Left renal cortex interstitium (tissue), 4 donors: ENCODE data around the gene TAL2. TPM values are rescaled to one million over a fixed set of nuclear protein-coding genes. Genes with fewer than 3 reads are reported as not detected.

ENCODE experiments used
- DNase-seq, 4 donors: peaks; one replicate each; pipeline ENCODE4 v3.0.0-alpha.2; 2013; ENCODE audit warnings: low read depth in 4 of 4, low spot score in 2 of 4, missing footprints in 1 of 4
- polyA plus RNA-seq, 4 donors: library from polyadenylated mRNA; unstranded; fragments of 120-200 nt; gene quantifications; one replicate each; pipeline ENCODE4 v1.2.1, GENCODE V29; 2013; ENCODE audit not compliant: insufficient read length in 4 of 4

The TAL2 gene
- polyA plus RNA-seq: 1 to 10 TPM; 2.1 to 2.4 (median 2.2) TPM

DNA sequence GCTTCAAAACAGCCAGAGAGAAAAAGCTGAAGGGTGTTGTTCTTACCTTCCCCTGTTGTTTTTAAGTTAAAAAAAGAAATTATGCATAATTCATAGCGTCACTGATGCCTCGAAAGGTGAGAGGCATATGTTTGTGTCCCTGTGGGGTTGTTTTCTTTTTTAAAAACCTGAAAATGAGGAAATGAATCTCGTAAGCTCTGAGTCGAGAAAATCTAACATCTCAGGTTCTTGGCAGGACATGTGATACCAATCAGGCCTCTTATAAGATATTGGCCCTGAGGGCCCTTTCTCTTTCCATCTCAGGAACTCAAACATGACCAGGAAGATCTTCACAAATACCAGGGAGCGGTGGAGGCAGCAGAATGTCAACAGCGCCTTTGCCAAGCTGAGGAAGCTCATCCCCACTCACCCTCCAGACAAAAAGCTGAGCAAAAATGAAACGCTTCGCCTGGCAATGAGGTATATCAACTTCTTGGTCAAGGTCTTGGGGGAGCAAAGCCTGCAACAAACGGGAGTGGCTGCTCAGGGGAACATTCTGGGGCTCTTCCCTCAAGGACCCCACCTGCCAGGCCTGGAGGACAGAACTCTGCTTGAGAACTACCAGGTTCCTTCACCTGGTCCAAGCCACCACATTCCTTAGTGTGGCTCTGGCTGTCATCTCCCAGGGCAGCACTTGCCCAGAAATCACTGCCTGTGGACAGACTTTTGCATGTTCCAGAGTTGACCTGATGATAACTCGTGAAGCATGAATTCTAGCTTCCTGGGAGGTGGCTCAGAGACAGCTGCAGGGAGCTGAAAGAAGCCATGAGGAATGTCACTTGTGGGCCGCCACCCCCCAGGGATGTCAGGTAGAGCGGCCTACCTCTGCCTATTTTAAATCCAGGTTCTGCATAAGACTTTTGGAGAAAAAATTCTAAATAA, at the start of gene TAL2:
TSS of gene TAL2 (plus strand) at position 274 of the 921 bp plus-strand sequence. CDS start at position 314, 40 bp downstream.
- DNase-seq: no peak

DNA sequence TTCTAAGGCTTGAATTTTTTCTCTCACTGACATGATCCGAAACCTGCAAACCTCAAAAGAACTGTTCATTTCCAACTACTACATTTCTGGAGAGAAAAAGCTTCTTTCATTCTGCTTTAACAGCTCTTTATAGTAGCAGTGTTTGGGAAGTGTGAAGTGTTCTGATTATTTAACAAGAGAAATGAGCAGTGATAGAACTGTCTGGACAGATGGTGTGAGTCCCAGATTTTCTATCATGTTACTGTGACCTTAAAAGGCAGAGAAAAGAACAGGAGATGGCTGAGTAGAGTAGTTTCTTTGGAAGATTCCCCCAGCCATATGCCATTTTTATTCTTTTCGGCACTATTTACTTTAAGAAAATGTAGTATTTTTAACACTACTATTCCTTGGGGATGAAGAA, 41.3 kb upstream of the TAL2 start:
- no peak for DNase-seq

DNA sequence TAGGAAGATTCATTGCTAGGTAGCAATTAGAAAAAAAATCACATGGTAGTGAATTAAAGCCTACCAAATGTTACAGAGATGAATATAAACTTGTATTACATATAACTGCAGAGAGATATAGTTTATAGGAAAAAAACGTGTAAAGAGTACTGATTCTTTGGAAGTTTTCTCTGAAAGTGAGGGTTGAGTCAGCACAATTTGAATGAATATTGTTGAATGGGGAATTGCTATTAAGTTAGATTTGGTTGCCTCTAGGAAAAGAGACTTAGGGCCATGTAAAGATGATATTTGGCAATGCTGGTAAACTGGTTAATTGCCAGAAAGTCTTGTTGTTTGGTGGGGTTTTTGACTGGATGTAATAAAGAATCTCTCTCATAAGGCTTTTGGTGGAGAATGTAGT, 37.2 kb upstream of the TAL2 start:
- DNase-seq: no peak

DNA sequence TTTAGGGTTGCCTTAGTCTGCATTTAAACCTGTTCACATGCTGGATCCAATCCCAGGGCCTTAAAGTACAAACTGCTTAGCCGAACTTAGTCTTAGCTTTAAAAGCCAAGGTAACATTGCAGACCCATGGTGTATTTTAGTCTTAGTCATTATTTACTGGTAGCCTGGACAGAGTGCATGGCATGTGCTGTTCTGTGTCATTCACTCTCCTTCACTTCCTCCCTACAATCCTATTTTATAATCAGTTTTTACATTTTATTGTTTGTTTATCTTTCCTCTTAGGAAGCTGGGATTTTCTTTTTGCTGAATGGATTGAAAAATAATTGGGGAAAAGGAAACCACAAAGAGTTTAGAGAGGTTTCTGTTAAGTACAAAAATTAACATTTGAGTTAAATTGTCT, 29.4 kb upstream of the TAL2 start:
- no peak for DNase-seq

DNA sequence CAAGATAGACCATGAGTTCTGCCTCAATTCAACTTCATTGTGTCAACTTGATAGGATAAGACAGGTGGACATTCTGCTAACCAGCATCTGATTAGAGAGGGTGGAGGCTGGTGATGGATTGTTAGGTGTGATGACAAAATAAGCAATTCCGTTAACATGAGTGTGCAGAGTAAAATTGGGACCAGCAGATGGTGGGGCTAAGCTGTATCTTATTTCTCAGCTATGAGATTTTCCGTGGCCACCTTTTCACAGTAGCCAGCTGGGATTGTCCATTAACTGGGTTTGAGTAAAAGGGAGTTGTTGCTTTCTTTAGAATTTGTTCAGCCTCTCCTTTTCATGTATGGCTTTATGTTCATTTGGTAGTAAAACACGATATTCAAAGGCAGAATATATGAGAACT, 28.8 kb upstream of the TAL2 start:
- no peak for DNase-seq

DNA sequence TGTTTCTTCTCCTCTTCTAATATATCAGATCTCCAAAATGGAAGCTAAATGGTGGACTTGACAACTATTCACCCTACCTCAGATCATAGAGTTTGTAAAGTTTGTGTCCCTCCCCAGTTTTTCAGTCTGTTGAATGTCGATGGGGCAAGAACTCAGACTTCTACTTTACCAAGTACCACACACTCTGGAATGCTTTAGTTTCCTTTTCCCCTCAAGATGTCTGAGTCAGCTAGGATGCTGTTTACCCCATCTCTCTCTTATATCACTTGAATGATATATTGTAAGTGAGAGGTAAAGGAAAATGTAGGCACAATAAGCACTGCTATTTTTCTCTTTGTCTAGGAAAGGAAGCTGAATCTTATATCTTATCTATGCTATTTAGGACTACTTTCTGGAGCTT, 25.9 kb upstream of the TAL2 start:
- DNase-seq: no peak

DNA sequence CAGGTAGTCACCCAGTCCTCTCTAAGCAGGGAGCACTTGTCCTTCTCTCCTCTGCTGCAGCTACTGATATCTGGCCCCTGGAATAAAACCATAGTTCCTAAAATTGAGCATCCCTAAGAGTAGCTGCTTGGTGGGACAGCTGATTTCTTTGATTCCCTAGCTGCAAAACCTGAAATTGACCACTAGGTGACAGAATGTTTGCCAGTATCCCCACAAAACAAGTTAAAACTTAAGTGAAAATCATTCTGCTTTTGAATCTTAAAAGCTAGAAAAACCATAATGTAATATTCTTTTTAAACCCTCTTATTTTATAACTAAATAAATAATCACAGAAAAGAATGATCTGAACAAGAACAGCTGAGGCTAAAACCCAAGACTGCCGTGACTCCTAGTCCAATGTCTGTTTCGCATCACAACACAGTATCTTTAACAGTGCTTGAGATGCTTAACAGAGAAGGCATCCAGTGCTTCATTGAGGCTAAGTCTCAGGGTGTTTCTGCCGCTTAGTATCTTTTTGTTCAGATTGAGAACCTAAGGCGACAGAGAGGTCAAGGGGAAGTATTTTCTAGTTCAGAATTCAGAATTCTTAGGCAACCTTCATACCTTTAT, 24.4 kb upstream of the TAL2 start:
- DNase-seq: no peak

DNA sequence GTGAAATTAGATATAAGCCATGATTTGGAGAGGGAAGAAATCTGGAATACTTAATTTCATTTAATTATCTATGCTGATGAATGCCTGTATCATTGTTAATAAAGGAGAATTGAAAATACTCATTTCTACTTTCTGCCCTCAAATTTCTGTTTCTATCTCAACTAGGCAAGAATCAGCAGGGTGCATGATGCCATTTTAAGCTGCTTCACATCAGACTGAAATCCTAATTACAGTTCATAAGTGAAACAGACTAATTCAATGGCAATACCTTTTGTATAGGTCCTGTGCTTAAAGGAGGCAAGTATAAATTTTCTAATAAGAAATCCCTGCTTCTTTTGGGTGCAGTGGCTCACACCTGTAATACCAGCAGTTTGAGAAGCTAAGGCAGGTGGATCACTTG, 22.3 kb upstream of the TAL2 start:
- DNase-seq: no peak

DNA sequence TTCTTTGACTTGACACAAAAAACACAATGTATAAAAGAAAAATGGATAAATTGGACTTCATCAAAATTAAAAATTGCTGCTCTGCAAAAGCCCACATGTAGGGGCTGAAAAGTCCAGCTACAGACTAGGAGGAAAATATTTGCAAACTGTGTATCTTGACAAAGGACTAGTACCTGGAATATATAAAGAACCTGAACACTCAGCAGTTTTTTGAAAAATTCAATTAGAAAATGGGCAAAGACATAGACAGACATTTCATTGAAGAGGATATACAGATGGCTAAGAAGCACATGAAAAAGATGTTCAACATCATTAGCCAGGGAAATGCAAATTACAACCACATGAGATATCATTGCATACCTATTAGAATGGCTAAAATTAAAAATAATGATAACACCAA, 18.5 kb upstream of the TAL2 start:
- DNase-seq: no peak

DNA sequence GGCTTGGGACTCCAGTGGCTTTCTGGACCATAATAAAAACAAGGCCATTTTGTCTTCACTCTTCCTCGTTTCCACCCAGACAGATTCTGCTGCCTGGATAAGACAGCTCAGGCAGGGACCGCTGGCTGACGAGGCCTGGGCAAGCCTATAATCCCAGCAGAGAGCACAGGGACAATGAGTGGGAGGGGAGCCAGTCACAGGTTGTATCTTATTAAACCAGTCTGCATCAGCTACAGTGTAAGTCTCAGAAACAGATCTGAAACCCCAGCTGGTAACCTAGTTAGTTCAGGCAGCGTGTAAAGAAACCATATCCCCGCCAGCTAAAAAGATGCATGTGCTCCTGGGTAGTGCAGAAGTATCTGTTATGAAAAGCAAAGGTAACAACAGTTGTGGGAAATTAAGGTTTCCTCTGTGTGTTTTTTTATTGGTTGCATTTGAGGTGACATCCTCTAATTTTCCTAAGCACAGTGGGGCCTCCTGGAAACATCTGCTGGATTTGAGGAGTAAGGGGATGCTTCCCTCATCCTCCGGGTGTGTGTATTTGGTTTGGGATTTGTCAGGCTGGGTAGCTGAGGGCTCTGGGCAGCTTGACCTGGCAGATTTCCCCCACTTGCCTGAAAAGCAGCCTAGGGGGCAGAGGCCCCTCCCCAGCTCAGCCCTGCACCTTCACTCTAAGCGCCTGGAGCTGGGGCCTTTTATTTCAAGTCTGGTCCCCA, 15.2 kb upstream of the TAL2 start:
- no peak for DNase-seq

DNA sequence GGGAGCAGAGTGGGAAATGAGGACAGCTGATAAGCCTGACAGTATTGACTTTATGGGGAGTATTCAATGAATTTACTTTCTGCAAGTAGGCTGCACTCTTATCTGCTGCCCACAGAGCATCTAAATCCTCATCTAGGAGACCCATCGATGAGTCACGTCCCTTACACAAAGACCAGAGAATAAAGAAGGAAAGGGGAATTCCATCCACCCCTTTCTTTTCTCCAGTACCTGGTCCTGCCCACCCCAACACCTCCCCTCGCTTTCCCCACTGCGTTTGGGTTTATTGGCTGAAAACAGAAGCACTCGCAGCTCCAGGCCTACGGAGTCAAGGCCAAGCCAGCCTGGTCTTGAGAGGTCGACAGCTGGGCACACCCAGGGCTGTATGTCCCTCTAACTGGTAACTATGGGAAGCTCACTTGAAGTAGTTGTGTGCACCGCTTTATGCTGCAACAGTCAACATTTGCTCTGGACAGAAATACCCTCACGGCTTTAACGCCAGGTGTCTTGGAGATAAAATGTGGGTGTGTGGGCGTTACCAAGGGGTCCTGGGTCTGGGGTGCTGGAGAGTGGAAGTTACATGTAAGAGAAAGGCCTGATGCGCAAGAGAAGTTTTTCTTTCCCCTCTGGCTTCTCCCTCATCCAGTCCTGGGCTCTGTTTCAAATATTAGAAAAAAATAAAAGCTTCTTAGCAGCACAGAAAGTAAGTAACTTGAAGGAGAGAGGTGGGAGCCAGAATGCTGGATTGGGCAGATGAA, 14.5 kb upstream of the TAL2 start:
- DNase-seq: no peak

DNA sequence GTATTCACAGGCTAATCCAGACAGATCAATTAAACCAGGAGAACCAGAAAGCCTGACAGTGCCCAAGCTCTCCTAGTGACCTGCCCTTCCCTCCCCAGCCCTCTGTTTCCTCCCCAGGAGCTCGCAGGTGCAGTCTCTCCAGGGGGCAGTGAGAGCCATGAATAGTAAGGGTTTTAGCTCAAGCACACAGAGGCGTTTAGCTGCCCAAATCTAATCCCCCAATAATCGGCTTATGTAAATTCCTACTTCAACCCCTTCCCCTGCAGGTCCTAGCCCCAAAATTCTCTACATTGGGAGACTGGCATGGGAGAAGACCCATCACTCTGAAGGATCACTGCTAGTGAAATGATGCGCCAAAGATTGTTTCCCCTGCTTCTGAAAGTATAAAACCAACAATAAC, 10.5 kb upstream of the TAL2 start:
- DNase-seq: no peak

DNA sequence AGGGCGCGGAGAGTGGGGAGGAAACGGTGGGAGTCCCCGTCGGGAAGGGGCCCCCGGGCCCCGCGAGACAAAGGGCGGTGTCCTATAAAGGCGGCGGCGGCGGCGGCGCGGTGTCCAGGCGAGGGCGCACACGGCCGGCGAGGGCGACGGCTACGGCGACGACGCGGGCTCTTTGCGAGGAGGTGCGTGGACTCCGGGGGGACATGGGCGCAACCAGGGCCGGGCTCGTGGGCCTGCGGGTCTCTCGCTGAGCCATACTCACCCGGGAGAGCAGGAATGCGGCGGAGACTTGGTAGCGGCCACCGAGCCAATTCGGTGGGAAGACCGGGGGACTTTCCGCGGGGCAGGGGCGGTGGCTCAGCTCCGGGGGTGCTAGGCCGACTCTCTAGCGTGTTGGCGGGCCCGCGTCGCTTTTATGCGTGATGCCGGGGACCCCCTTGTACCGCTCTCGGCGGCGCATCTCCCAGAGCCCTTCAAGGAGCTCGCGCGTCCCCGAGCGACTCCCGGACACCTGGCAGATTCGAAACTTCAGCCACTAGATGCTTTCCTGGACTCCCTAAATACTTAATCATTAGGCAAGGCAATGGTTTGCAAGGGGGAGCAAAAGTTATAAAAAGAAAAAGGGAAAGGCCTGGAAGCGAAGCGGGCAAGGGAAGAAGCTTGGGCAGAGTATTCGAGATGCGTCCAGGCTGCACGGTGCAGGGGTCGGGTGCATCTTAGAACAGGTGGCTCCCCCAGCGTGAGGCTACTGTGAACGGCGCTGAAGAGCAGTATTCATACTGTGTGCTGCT, 5.9 kb upstream of the TAL2 start:
- DNase-seq: peak in 1 of 4 donors; percentile 17

DNA sequence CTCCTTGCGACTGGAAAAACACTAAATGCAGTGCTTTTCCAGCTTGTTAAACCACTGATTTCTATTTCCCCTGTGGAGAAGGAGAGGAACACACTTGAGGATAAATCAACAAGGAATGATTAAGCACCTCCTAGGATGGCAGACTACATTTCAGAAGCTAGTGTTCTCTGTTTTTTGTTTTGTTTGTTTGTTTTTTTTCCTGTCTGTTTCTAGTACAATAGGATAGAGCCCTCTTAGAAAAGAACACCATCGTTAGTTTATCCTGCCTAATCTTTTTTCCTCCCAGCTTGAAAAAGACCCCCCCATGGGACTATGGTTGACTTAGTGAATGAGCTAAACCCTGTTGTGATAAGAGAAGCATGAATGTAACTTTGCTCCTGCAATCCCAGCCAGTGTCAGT, 3.9 kb upstream of the TAL2 start:
- DNase-seq: no peak

DNA sequence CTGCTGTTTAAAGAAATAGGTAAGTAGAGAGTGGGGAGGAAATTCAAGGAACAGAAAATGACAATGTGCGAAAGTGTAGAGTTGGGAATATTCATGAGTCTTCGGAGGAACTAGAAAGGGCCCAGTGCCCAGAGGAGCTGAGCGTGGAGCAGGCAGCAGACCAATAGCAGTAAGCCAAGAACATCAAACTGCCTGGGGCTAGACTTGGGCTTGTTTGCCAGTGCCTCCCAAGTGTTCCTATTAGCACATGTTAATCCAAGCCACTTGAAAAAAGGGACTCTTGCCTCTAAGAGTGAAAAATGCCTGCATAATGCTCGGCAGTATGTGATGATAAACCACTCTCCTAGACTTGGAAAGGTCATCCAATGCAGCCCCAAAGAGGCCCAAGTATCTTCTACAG, 1.2 kb upstream of the TAL2 start:
- DNase-seq: no peak

DNA sequence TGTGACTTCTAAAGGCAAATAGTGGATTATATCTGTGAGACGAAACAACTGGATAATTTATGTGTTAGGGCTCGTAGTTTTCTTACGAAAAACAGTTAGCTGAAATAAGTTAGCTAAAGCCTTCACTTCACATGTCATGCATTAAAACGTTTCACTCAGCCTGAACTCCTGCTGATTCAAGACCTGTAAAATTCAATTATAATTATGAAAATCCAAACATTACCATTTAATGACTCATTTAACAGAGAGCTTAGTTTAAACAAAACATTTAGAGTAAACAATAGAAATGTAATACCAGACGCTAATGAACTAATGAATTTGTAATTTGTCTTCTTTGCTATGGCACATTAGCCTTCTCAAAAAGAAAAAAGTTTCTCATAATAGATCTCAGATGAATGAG, 1.7 kb downstream of the TAL2 start:
- no peak for DNase-seq

DNA sequence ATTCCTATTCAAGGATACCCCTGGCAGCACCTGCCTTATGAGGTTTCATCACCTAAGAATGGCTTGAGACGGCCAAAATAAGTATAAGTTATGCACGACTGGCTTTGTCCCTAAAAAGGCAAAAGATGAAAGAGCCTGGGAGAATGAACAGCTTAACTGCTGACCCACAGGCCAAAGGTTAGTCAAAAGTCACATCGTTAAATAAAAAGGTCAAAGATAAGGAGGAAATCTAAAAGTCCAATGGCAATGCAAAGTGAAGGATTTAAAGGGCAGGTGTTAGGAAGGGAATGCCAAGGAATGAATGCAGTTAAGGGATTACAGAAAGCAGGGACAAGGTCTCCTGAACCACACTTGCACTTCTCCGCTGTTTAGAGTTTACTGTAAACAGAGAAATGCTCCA, 5.6 kb downstream of the TAL2 start:
- DNase-seq: no peak

DNA sequence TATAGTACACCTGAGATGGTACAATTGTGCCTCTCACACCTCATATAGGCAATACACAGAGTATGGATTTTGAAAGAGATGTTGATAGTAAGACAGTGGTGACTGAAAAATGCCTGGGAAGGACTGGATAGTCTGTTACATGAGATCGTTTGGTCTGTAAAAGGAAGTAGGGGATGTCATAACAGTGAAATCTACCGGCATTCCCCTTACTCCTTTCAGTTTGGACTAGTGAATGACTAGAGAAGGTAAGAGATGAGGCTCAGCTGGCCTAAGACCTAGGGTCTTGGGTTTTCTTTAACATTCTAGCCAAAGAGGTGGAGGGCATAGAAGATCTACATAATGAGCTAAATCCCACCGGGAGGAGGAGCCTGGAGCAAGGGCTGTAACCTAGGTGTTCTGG, 8.1 kb downstream of the TAL2 start:
- no peak for DNase-seq

DNA sequence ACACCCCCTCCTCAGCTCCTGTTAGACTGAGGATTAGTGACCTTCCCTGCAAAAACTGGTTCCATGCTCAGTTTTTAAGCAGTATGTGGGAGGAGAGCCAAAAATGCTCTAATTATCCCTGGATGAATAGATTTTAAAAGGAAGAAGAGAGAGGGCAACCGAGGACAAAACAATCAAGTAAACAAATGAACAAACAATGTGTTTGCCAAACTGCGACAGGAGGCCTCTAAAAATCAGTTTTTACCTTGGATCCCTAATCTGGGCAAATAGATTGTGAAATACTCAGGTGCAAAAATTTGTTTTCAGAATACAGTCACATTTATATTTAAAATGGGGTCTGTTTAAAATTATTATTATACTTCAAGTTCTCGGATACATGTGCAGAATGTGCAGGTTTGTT, 8.5 kb downstream of the TAL2 start:
- DNase-seq: no peak

DNA sequence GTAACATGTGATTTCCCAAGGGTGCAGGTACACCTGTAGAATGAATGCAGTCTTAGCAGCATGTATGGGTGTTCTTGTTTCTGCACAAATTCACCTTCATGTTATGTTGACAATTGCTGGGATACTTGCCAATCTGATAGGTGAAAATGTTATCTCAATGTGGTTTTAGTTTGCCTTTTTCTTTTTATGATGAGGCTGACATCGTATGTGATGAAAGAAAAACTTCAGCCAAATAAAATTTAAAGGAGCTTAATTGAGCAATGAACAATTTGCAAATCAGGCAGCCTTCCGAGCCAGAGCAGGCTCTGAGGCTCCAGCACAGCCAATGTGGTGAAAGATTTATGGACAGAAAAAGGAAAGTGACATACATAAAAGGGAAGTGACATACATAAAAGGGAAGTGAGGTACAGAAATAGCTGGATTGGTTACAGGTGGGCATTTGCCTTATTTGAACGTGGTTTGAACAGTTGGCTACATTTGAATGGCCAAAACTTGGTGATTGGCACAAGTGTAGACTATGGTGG, 10.5 kb downstream of the TAL2 start:
- DNase-seq: no peak
